ENCODE data around the gene CACNB2.

Gene CACNB2

DNA sequence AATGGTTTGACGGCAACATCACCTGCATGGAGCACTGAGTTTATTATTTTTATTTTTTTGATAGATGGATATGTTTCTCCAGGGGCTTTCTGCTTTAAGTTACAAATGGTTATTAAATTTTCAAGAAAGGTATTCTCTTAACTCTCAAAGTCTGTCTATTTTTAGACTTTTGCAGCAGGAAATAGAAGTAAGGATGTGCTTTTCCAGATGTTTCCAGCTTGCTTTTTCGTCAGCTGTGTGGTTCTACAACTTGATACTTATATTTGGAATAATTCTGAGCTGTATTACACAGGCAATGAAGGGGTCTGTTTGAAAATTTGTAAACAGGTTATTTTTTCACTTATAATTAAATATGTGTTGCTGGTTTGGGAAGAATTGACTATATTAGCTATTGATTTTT is 69.0 kb downstream of the CACNB2 start:
- Histone ChIP-seq H3K9me3 (ENCODE audit: control insufficient read depth, low read length) (no peaks in the 10 kb centered on the region), H3K27me3 (replicated peaks; ENCODE audit: control insufficient read depth, insufficient read depth, low read length, poor library complexity, severe bottlenecking) (no peaks in the 10 kb centered on the region), H3K27ac (ENCODE audit: insufficient read depth, low read length, poor library complexity, severe bottlenecking) (no peak overlapping the region), H3K36me3 (ENCODE audit: control insufficient read depth, insufficient read depth, low read length) (no peaks in the 10 kb centered on the region), H3K4me3 (ENCODE audit: insufficient read depth, low read depth, low read length, poor library complexity, severe bottlenecking) (no peak overlapping the region), H3K4me1 (ENCODE audit: control insufficient read depth, insufficient read depth, low read length, poor library complexity, severe bottlenecking) (no peaks in the 10 kb centered on the region)
- DNase-seq: no peak

DNA sequence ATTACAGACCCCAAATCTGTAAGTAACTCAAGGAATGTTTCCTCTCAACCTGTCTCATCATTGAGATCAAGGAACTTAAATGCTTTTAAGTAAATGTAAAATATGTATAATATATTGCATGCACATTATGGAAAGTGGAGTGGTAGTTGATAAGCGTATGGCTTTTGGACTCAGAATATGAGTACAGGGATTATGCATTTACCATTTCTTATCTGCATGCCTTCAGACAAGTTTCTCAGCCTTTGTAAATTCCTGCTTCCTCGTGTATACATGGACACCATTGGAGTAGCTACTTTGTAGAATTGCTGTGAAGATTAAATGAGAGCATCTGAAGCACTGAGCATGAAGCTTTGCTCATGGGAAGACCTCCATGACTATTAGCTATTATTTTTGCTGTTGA is 70.5 kb downstream of the CACNB2 start:
- no peak for DNase-seq
- H3K36me3 ChIP-seq (ENCODE audit: control insufficient read depth, insufficient read depth, low read length): no peaks in the 10 kb centered on the region
- no peak overlapping the region for H3K27ac ChIP-seq (ENCODE audit: insufficient read depth, low read length, poor library complexity, severe bottlenecking)
- no peaks in the 10 kb centered on the region for H3K9me3 ChIP-seq (ENCODE audit: control insufficient read depth, low read length)
- no peaks in the 10 kb centered on the region for H3K27me3 ChIP-seq (replicated peaks; ENCODE audit: control insufficient read depth, insufficient read depth, low read length, poor library complexity, severe bottlenecking)
- H3K4me1 ChIP-seq (ENCODE audit: control insufficient read depth, insufficient read depth, low read length, poor library complexity, severe bottlenecking): no peaks in the 10 kb centered on the region
- no peak overlapping the region for H3K4me3 ChIP-seq (ENCODE audit: insufficient read depth, low read depth, low read length, poor library complexity, severe bottlenecking)

DNA sequence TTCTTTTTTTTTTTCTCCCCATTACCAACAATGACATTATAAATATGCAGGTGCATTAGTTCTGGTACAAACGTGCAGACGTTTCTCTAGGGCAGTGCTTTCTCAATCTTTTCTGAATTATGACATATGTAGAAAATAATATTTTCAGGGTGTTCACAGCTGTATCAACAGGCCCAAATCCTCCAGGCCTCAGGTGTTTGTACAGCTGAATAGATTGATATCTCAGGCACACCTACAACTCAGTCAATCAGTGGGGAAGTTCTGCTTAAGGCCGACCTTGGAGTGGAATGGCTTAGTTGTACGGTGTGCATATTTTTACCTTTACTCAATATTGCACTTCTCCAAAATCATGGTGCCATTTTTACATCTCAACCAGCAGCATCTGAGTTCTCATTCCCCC is 71.6 kb downstream of the CACNB2 start:
- no peak for DNase-seq
- H3K9me3 ChIP-seq (ENCODE audit: control insufficient read depth, low read length): no peaks in the 10 kb centered on the region
- H3K4me3 ChIP-seq (ENCODE audit: insufficient read depth, low read depth, low read length, poor library complexity, severe bottlenecking): no peak overlapping the region
- H3K27ac ChIP-seq (ENCODE audit: insufficient read depth, low read length, poor library complexity, severe bottlenecking): no peak overlapping the region
- H3K27me3 ChIP-seq (replicated peaks; ENCODE audit: control insufficient read depth, insufficient read depth, low read length, poor library complexity, severe bottlenecking): no peaks in the 10 kb centered on the region
- no peaks in the 10 kb centered on the region for H3K36me3 ChIP-seq (ENCODE audit: control insufficient read depth, insufficient read depth, low read length)
- H3K4me1 ChIP-seq (ENCODE audit: control insufficient read depth, insufficient read depth, low read length, poor library complexity, severe bottlenecking): no peaks in the 10 kb centered on the region

DNA sequence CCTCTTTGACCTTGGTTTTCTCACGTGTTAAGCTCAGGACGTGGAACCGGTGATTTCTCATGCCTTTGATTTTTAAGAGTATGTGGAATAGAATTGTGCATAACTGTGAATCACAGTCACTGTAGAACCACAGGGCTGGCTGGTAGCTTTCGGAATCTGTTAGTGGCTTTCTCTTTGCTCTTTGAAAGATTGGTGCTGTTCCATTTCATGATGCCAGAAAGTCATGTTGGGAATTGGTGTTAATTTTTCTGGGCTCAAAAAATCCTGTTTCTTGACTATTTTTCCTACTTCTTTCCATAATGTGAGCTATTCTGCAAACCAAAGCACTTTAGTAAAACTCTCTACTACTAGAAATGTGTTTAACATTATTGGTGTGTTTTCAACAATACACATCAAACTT is 73.0 kb downstream of the CACNB2 start:
- no peak for DNase-seq
- H3K27me3 ChIP-seq (replicated peaks; ENCODE audit: control insufficient read depth, insufficient read depth, low read length, poor library complexity, severe bottlenecking): no peaks in the 10 kb centered on the region
- H3K4me3 ChIP-seq (ENCODE audit: insufficient read depth, low read depth, low read length, poor library complexity, severe bottlenecking): no peak overlapping the region
- H3K9me3 ChIP-seq (ENCODE audit: control insufficient read depth, low read length): no peaks in the 10 kb centered on the region
- H3K4me1 ChIP-seq (ENCODE audit: control insufficient read depth, insufficient read depth, low read length, poor library complexity, severe bottlenecking): no peaks in the 10 kb centered on the region
- no peak overlapping the region for H3K27ac ChIP-seq (ENCODE audit: insufficient read depth, low read length, poor library complexity, severe bottlenecking)
- no peaks in the 10 kb centered on the region for H3K36me3 ChIP-seq (ENCODE audit: control insufficient read depth, insufficient read depth, low read length)

DNA sequence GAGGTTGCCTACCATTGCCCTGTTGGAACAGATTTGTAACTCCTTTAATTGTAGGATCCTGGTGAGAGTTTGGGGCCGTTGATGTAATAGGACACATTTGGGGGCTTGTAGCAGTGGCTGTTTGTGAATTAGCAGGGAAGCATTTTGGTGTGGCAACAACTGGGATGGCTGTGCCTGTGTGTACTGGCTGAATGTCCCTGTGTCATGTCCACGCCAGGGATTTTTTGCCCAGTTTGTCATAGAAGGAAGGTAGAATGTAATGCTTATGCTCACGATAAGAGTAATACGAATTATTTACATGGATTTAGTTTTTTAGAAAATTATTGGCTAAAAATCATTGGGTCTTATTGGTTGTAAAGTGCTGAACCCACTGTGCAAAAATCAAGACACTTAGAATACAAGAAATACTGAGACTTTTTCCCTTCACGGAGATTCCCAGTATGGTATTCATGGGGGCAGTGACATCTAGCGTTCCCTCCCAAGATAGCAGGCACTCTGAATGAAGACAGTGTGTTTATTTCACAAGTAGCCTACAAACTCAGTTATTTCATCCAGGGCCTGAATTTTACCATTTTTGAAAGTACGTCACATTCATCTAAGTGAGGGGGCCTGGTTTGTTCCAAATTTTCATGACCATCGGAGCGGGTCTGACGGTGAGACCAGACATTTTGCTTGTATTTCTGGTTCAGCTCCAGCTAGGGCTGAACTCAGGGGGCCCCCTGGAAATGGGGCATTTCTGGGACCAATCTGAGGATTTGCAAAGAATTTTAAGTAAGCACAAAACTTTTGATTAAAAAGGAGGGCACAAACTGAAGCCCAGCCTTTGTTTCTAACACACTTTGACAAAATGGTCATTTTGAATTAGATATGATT is 74.7 kb downstream of the CACNB2 start:
- Histone ChIP-seq H3K27me3 (replicated peaks; ENCODE audit: control insufficient read depth, insufficient read depth, low read length, poor library complexity, severe bottlenecking) (no peaks in the 10 kb centered on the region), H3K36me3 (ENCODE audit: control insufficient read depth, insufficient read depth, low read length) (no peaks in the 10 kb centered on the region), H3K9me3 (ENCODE audit: control insufficient read depth, low read length) (no peaks in the 10 kb centered on the region), H3K4me3 (ENCODE audit: insufficient read depth, low read depth, low read length, poor library complexity, severe bottlenecking) (no peak overlapping the region), H3K27ac (ENCODE audit: insufficient read depth, low read length, poor library complexity, severe bottlenecking) (no peak overlapping the region), H3K4me1 (ENCODE audit: control insufficient read depth, insufficient read depth, low read length, poor library complexity, severe bottlenecking) (no peaks in the 10 kb centered on the region)
- no peak for DNase-seq

DNA sequence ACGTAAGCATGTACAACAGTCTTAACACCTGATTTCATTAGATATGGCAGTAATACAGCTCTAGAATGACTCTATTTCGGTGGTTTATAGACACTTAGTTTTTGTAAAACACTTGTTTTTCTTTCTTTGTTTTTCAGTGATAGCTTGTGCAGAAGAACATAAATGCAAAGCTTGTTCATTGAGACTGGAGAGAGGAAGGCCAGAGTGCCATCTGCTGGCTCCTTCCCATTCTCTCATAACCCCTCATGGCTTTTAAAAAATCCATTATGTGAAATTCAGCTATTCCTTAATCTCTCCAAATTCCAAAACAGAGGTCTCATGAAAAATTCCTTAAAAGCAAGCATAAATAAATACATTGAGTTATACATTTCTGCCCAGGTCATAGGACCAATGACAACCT is 76.3 kb downstream of the CACNB2 start:
- Histone ChIP-seq H3K4me1 (ENCODE audit: control insufficient read depth, insufficient read depth, low read length, poor library complexity, severe bottlenecking) (no peaks in the 10 kb centered on the region), H3K4me3 (ENCODE audit: insufficient read depth, low read depth, low read length, poor library complexity, severe bottlenecking) (no peak overlapping the region), H3K27me3 (replicated peaks; ENCODE audit: control insufficient read depth, insufficient read depth, low read length, poor library complexity, severe bottlenecking) (no peaks in the 10 kb centered on the region), H3K27ac (ENCODE audit: insufficient read depth, low read length, poor library complexity, severe bottlenecking) (no peak overlapping the region), H3K36me3 (ENCODE audit: control insufficient read depth, insufficient read depth, low read length) (no peaks in the 10 kb centered on the region), H3K9me3 (ENCODE audit: control insufficient read depth, low read length) (no peaks in the 10 kb centered on the region)
- DNase-seq: no peak

DNA sequence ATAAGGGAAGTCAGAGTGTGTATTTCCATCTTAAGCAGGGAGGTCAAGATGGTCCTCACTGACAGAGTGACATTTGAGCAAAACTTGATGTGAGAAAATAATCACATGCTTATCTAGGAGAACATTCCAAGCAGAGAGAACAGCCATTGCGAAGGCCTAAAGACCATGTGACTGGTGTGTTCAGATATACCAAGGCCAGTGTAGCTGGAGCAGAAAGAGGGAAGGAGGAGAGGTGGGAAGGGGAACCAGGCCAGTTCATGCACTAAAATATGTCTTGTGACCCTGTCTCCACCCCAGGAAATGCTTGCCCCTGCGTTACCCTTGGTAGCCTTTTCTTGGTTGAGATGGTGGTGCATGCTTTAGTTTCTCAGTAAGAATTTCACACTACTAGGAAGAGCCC is 77.4 kb downstream of the CACNB2 start:
- no peaks in the 10 kb centered on the region for H3K36me3 ChIP-seq (ENCODE audit: control insufficient read depth, insufficient read depth, low read length)
- no peak for DNase-seq
- H3K4me3 ChIP-seq (ENCODE audit: insufficient read depth, low read depth, low read length, poor library complexity, severe bottlenecking): no peak overlapping the region
- H3K9me3 ChIP-seq (ENCODE audit: control insufficient read depth, low read length): no peaks in the 10 kb centered on the region
- H3K4me1 ChIP-seq (ENCODE audit: control insufficient read depth, insufficient read depth, low read length, poor library complexity, severe bottlenecking): no peaks in the 10 kb centered on the region
- no peak overlapping the region for H3K27ac ChIP-seq (ENCODE audit: insufficient read depth, low read length, poor library complexity, severe bottlenecking)
- H3K27me3 ChIP-seq (replicated peaks; ENCODE audit: control insufficient read depth, insufficient read depth, low read length, poor library complexity, severe bottlenecking): no peaks in the 10 kb centered on the region

DNA sequence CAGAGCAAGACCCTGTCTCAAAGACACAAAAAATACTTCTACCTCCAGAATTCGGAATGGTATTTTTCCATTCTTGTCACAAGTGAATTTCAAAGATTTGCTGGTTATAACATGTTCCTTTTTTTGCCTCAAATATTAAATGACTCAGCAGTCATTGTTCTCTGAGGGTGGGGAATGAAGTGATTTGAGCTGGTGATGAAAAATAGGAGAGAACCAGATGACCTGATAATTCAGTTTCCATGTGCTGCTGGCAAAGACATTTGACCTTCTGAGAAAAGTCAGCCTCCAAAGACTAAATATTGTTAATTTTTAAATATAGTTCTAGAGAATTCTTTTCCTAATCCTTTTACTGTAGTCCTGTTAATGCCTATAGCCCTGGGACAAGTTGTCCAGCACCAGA is 78.9 kb downstream of the CACNB2 start:
- H3K36me3 ChIP-seq (ENCODE audit: control insufficient read depth, insufficient read depth, low read length): no peaks in the 10 kb centered on the region
- DNase-seq: no peak
- no peak overlapping the region for H3K27ac ChIP-seq (ENCODE audit: insufficient read depth, low read length, poor library complexity, severe bottlenecking)
- no peaks in the 10 kb centered on the region for H3K9me3 ChIP-seq (ENCODE audit: control insufficient read depth, low read length)
- no peaks in the 10 kb centered on the region for H3K27me3 ChIP-seq (replicated peaks; ENCODE audit: control insufficient read depth, insufficient read depth, low read length, poor library complexity, severe bottlenecking)
- H3K4me1 ChIP-seq (ENCODE audit: control insufficient read depth, insufficient read depth, low read length, poor library complexity, severe bottlenecking): no peaks in the 10 kb centered on the region
- no peak overlapping the region for H3K4me3 ChIP-seq (ENCODE audit: insufficient read depth, low read depth, low read length, poor library complexity, severe bottlenecking)

DNA sequence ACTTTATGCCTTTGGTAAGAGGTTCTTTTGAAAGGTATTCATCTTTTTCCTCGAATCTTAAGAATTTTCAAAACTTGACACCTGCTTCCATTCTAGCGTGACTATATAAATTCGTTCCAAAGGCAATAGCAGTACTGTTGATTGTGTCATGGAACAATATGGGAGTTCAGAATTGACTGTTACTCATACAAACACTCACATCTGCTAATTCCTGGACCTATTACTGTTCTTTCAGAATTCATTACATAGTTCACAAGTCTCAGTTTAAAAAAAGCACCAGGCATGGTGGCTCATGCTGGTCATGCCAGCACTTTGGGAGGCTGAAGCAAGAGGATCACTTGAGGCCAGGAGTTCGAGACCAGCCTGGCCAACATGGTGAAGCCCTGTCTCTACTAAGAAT is 80.9 kb downstream of the CACNB2 start:
- Histone ChIP-seq H3K27me3 (replicated peaks; ENCODE audit: control insufficient read depth, insufficient read depth, low read length, poor library complexity, severe bottlenecking) (no peaks in the 10 kb centered on the region), H3K4me3 (ENCODE audit: insufficient read depth, low read depth, low read length, poor library complexity, severe bottlenecking) (no peak overlapping the region), H3K36me3 (ENCODE audit: control insufficient read depth, insufficient read depth, low read length) (no peaks in the 10 kb centered on the region), H3K9me3 (ENCODE audit: control insufficient read depth, low read length) (no peaks in the 10 kb centered on the region), H3K27ac (ENCODE audit: insufficient read depth, low read length, poor library complexity, severe bottlenecking) (no peak overlapping the region), H3K4me1 (ENCODE audit: control insufficient read depth, insufficient read depth, low read length, poor library complexity, severe bottlenecking) (no peaks in the 10 kb centered on the region)
- no peak for DNase-seq

DNA sequence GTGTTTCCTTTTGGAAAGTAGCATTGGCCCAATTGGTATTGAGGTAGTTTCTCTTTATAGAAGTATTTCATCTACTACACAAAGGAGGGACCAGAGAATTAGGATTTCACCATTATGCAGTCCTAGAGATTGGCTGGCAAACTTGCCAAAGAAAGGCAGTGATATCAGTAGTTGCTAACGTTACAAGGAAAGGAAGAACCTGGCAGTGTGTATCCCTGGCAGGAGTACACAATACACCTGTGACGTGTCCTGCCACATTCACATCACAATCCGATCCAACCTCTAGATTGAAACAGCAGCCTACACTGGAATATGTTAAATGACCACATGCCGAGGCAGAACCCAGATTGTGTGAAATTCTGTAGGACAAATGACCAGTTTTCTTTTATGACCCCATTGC is 81.7 kb downstream of the CACNB2 start:
- DNase-seq: no peak
- no peaks in the 10 kb centered on the region for H3K27me3 ChIP-seq (replicated peaks; ENCODE audit: control insufficient read depth, insufficient read depth, low read length, poor library complexity, severe bottlenecking)
- no peaks in the 10 kb centered on the region for H3K36me3 ChIP-seq (ENCODE audit: control insufficient read depth, insufficient read depth, low read length)
- H3K27ac ChIP-seq (ENCODE audit: insufficient read depth, low read length, poor library complexity, severe bottlenecking): no peak overlapping the region
- no peaks in the 10 kb centered on the region for H3K4me1 ChIP-seq (ENCODE audit: control insufficient read depth, insufficient read depth, low read length, poor library complexity, severe bottlenecking)
- H3K4me3 ChIP-seq (ENCODE audit: insufficient read depth, low read depth, low read length, poor library complexity, severe bottlenecking): no peak overlapping the region
- H3K9me3 ChIP-seq (ENCODE audit: control insufficient read depth, low read length): no peaks in the 10 kb centered on the region
